ENCODE measurements around the gene DEPP1. TPM values are rescaled to one million over a fixed set of nuclear protein-coding genes. Genes with fewer than 3 reads are reported as not detected.

DEPP1 gene, protein sequence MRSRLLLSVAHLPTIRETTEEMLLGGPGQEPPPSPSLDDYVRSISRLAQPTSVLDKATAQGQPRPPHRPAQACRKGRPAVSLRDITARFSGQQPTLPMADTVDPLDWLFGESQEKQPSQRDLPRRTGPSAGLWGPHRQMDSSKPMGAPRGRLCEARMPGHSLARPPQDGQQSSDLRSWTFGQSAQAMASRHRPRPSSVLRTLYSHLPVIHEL
- total RNA-seq (2013; cell fraction: nucleolus; rRNA removed), result 23.8 and 31.1 TPM in 2 replicates
- total RNA-seq (2014; rRNA removed) (7.8 and 8.4 TPM in 2 replicates), total RNA-seq (2014; rRNA removed; fragmentation: Illumina TruSeq; extraction: Trizol) (5.6 and 5.7 TPM in 2 replicates), total RNA-seq (2021) (8.6 and 8.9 TPM in 2 replicates), polyA plus RNA-seq (2011; rRNA removed) (2.4 and 4.5 TPM in 2 replicates), polyA plus RNA-seq (2014; fragmentation: Illumina TruSeq; extraction: Trizol) (3.8 and 6.1 TPM in 2 replicates), polyA plus RNA-seq (2014; fragmentation: Nextera tagmentation; extraction: Ambion mirVana) (1 to 10 TPM; 1.7 to 1.8 TPM), polyA plus RNA-seq (2014; rRNA removed) (8.5 TPM in 2 replicates), polyA plus RNA-seq (2016; fragmentation: Nextera tagmentation; extraction: Ambion mirVana) (10 to 100 TPM; 11.0 to 12.1 TPM), polyA minus RNA-seq (2011; rRNA and poly(A)+ RNA removed) (6.1 and 8.3 TPM in 2 replicates), Bru-seq, nascent RNA (percentile 77 among the genes with signal in this experiment), BruChase-seq, experiment 1, labeled RNA remaining after a 6-hour chase (percentile 58 among the genes with signal in this experiment), BruChase-seq, experiment 2, labeled RNA remaining after a 2-hour chase (percentile 63 among the genes with signal in this experiment)
- polyA plus RNA-seq (2011; ENCODE audit: low read depth), result 1.2 TPM
- 5.2 and 6.2 TPM in 2 replicates for polyA plus RNA-seq (2011; cell fraction: cytosol; rRNA removed)
- polyA plus RNA-seq (2011; cell fraction: nucleus; rRNA removed), result 3.0 and 3.7 TPM in 2 replicates
- 2.1 and 4.4 TPM in 2 replicates for polyA plus RNA-seq (2012)
- 2.6 and 3.1 TPM in 2 replicates for polyA minus RNA-seq (2011; cell fraction: cytosol; rRNA and poly(A)+ RNA removed)
- 8.7 and 10.1 TPM in 2 replicates for polyA minus RNA-seq (2011; cell fraction: nucleus; rRNA and poly(A)+ RNA removed)
- long read RNA-seq, experiment 1, transcript DEPP1-201 (2 exons, 2,120 nt), result major isoform, 19 of 20 reads
- long read RNA-seq, experiment 1, partial matches to known transcripts, result 0 of 20 reads
- long read RNA-seq, experiment 1, other reads (novel, unspliced or antisense), result 1 of 20 reads
- long read RNA-seq, experiment 2, partial matches to known transcripts, result 0 of 5 reads
- long read RNA-seq, experiment 2, other reads (novel, unspliced or antisense), result 4 of 5 reads

DNA sequence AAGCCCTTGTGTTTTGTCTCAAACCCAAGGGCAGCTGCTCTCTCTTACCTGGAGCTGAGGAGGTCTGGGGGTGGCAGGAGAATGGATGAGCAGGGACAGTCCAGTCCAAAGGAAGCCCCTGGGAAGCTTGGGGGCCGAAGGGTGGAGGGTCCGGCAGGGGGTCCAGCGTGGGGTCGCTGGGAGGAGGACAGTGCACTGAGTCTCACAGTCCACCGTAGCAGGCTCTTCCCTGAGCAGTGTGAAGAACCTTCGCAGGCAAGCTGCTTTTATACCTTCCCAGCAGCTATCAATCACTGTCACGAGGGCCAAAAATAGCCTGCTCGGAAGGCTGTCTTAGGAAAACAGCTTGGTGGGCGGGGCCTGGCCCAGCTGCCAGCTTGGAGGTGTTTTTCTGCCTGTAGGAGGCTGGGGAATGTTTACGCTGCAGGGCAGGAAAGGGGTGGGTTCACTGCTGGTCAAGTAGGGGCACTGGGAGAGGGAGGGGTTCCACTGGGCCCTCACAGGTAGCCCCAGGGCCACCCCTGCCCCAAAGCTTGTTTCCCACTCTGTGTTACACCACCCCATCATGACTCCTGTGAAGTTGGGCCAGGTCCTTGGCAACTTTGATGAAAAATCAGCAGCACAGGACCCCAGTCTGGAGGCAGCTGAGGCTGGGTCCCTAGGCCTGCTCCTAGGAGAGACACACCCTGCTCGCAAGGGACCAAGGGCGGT, at the start of gene DEPP1:
TSS of gene DEPP1 (minus strand) at position 240 of the 711 bp plus-strand sequence. CDS start 779 bp downstream, outside the sequence.
- H3K36me3 ChIP-seq (ENCODE audit: control insufficient read depth in 2 of 2, insufficient read depth in 2 of 2, low read length in 1 of 2), result peaks cover 0 to 1% of the 10 kb centered on the region in 2 experiments; a peak in 2 of 4 replicates
- no peaks in the 10 kb centered on the region for H4K20me1 ChIP-seq (ENCODE audit: control insufficient read depth, insufficient read depth)
- RAD21 ChIA-PET (ENCODE audit: unreplicated experiment), result interaction anchor here (0.7 to 7.7 kb wide), 5 partner anchors 10 to 49 kb away, joined by 3 to 124 read pairs (median 4); no protein-coding TSS in a partner anchor
- no peaks in the 10 kb centered on the region for H3K9me3 ChIP-seq (replicated peaks; ENCODE audit: control insufficient read depth, insufficient read depth, low read length)
- ATAC-seq, result peak; percentile 3; the same call in 2 of the 3 replicates
- SMC1A ChIA-PET (ENCODE audit: uncharacterized antibody, unreplicated experiment), result interaction anchor here (1.3 to 5.2 kb wide), 7 partner anchors 11 to 46 kb away, joined by 6 to 43 read pairs (median 8); partner anchors contain the start of gene ZNF22
- peaks cover 11% of the 10 kb centered on the region for H3K79me2 ChIP-seq (ENCODE audit: control insufficient read depth, insufficient read depth, low read length)
- H3K4me1 ChIP-seq (ENCODE audit: control insufficient read depth, insufficient read depth, low read length), result peaks cover 57% of the 10 kb centered on the region
- CTCF ChIA-PET, result interaction anchor here (0.7 to 10.1 kb wide), 7 partner anchors 10 to 271 kb away, joined by 3 to 181 read pairs (median 5); no protein-coding TSS in a partner anchor
- POLR2A ChIA-PET, result interaction anchor here (1.0 to 7.4 kb wide), 8 partner anchors 13 to 46 kb away, joined by 3 to 110 read pairs (median 6); no protein-coding TSS in a partner anchor
- no peak within 1 kb of the TSS for H2AFZ ChIP-seq (ENCODE audit: control insufficient read depth, low read depth, low read length)
- intact Hi-C loops (cut with micrococcal nuclease; ENCODE audit: unreplicated experiment), result no loop called here
- peak within 1 kb of the TSS; percentile 41 for H3K9ac ChIP-seq (ENCODE audit: control insufficient read depth, insufficient read depth, low read length)
- H3K27me3 ChIP-seq (replicated peaks in 1 of 2; ENCODE audit: control insufficient read depth in 2 of 2, insufficient read depth in 2 of 2, low read length in 1 of 2), result no peaks in the 10 kb centered on the region
- no TSS peak for BruUV-seq (replicated peaks)
- H3K27ac ChIP-seq (ENCODE audit: control insufficient read depth, insufficient read depth), result peak within 1 kb of the TSS; percentile 48
- in situ Hi-C loops (cut with MboI), result loop anchor here (5.0 kb wide), 1 partner anchor 46 kb away; no protein-coding TSS in a partner anchor
- H3K4me3 ChIP-seq, result peak within 1 kb of the TSS; percentile 61
- no peak for DNase-seq (ENCODE audit: low read depth, low spot score)
- WGBS (ENCODE audit: insufficient coverage, insufficient replicate concordance, low lambda C conversion rate, missing lambda C conversion rate), result 65% methylated on average over 12 of the region's 12 CpGs
- H3K4me2 ChIP-seq (ENCODE audit: control insufficient read depth, insufficient read depth), result peak within 1 kb of the TSS; percentile 57
- no peak for FAIRE-seq
- TF ChIP-seq FOS (IDR thresholded peaks at IDR 0.05; ENCODE audit: borderline replicate concordance, extremely low read depth, insufficient read length) (no peak), RUNX3 (IDR thresholded peaks at IDR 0.05; ENCODE audit: low read length) (no peak), KAT2A (conservative IDR thresholded peaks at IDR 0.05; ENCODE audit: control insufficient read depth, low read depth, low read length) (no peak), RFX5 (IDR thresholded peaks at IDR 0.05; ENCODE audit: low read depth, low read length) (no peak), BACH1 (IDR thresholded peaks at IDR 0.05; ENCODE audit: borderline replicate concordance) (peak; percentile 53; the same call in 1 of the 2 replicates), BMI1 (IDR thresholded peaks at IDR 0.05; ENCODE audit: borderline replicate concordance) (no peak), MTA2 (IDR thresholded peaks at IDR 0.05; ENCODE audit: low read depth) (no peak), TCF12 (IDR thresholded peaks at IDR 0.05; ENCODE audit: low read depth, low read length) (0 out of 2 replicates have a peak, but pooled peaks have one; percentile 35), ZSCAN29 (IDR thresholded peaks at IDR 0.05) (no peak), PAX5 (IDR thresholded peaks at IDR 0.05; ENCODE audit: borderline replicate concordance, low read depth, low read length) (no peak), CREB1 (IDR thresholded peaks at IDR 0.05; ENCODE audit: low read depth) (no peak)
- TF ChIP-seq, protein P1, sequence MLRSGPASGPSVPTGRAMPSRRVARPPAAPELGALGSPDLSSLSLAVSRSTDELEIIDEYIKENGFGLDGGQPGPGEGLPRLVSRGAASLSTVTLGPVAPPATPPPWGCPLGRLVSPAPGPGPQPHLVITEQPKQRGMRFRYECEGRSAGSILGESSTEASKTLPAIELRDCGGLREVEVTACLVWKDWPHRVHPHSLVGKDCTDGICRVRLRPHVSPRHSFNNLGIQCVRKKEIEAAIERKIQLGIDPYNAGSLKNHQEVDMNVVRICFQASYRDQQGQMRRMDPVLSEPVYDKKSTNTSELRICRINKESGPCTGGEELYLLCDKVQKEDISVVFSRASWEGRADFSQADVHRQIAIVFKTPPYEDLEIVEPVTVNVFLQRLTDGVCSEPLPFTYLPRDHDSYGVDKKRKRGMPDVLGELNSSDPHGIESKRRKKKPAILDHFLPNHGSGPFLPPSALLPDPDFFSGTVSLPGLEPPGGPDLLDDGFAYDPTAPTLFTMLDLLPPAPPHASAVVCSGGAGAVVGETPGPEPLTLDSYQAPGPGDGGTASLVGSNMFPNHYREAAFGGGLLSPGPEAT (IDR thresholded peaks at IDR 0.05; ENCODE audit: low read depth), result peak; percentile 44; the same call in 1 of the 2 replicates
- TF ChIP-seq, protein P2, sequence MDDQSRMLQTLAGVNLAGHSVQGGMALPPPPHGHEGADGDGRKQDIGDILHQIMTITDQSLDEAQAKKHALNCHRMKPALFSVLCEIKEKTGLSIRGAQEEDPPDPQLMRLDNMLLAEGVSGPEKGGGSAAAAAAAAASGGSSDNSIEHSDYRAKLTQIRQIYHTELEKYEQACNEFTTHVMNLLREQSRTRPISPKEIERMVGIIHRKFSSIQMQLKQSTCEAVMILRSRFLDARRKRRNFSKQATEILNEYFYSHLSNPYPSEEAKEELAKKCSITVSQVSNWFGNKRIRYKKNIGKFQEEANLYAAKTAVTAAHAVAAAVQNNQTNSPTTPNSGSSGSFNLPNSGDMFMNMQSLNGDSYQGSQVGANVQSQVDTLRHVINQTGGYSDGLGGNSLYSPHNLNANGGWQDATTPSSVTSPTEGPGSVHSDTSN (IDR thresholded peaks at IDR 0.05; ENCODE audit: insufficient replicate concordance, low read depth, low read length), result peak; percentile 98
- TF ChIP-seq, protein P3, sequence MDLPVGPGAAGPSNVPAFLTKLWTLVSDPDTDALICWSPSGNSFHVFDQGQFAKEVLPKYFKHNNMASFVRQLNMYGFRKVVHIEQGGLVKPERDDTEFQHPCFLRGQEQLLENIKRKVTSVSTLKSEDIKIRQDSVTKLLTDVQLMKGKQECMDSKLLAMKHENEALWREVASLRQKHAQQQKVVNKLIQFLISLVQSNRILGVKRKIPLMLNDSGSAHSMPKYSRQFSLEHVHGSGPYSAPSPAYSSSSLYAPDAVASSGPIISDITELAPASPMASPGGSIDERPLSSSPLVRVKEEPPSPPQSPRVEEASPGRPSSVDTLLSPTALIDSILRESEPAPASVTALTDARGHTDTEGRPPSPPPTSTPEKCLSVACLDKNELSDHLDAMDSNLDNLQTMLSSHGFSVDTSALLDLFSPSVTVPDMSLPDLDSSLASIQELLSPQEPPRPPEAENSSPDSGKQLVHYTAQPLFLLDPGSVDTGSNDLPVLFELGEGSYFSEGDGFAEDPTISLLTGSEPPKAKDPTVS (IDR thresholded peaks at IDR 0.05; ENCODE audit: low read depth, low read length), result no peak
